ENCODE data around the gene NPY1R. TPM values are rescaled to one million over a fixed set of nuclear protein-coding genes. Genes with fewer than 3 reads are reported as not detected.

Gene NPY1R
- polyA plus RNA-seq, 1 donor (not counting 4 experiments of a cell fraction or from before 2014, with no cell fraction given): 0.13 TPM

DNA sequence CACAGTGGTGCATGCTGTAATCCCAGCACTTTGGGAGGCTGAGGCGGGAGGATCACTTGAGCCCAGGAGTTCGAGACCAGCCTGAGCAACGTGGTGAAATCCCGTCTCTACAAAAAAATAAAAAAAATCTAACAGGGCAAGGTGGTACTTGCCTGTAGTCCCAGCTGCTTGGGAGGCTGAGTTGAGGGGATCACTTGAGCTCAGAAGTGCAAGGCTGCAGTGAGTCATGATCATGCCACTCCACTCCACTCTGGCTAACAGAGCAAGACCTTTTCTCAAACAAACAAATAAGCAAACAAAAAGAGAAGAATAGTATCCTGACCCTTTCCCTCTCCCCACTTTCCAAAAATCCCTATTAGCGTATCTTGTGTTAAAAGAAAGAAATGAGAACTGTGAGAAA is 52.7 kb downstream of the NPY1R start:
- H3K4me1 ChIP-seq (ENCODE audit: control insufficient read depth, extremely low read depth, insufficient read depth, low read length): no peaks in the 10 kb centered on the region
- H3K79me2 ChIP-seq (ENCODE audit: control insufficient read depth, insufficient read depth, low read length): no peaks in the 10 kb centered on the region
- FAIRE-seq (no peak), DNase-seq (ENCODE audit: low read depth, low spot score) (no peak)
- no peaks in the 10 kb centered on the region for H4K20me1 ChIP-seq (ENCODE audit: control insufficient read depth, extremely low read depth, insufficient read depth, low read length)
- no peaks in the 10 kb centered on the region for H3K9me1 ChIP-seq (ENCODE audit: control insufficient read depth, extremely low read depth, insufficient read depth, low read length)
- H3K4me2 ChIP-seq (ENCODE audit: control insufficient read depth, extremely low read depth, insufficient read depth, low read depth, low read length): no peak overlapping the region
- H3K36me3 ChIP-seq (ENCODE audit: control insufficient read depth in 2 of 2, extremely low read depth in 1 of 2, insufficient read depth in 2 of 2, low read length in 2 of 2): no peaks in the 10 kb centered on the region
- TF ChIP-seq, protein P1, sequence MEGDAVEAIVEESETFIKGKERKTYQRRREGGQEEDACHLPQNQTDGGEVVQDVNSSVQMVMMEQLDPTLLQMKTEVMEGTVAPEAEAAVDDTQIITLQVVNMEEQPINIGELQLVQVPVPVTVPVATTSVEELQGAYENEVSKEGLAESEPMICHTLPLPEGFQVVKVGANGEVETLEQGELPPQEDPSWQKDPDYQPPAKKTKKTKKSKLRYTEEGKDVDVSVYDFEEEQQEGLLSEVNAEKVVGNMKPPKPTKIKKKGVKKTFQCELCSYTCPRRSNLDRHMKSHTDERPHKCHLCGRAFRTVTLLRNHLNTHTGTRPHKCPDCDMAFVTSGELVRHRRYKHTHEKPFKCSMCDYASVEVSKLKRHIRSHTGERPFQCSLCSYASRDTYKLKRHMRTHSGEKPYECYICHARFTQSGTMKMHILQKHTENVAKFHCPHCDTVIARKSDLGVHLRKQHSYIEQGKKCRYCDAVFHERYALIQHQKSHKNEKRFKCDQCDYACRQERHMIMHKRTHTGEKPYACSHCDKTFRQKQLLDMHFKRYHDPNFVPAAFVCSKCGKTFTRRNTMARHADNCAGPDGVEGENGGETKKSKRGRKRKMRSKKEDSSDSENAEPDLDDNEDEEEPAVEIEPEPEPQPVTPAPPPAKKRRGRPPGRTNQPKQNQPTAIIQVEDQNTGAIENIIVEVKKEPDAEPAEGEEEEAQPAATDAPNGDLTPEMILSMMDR (optimal IDR thresholded peaks at IDR 0.05 in 1 of 3, IDR thresholded peaks at IDR 0.05 in 1 of 3, conservative IDR thresholded peaks at IDR 0.05 in 1 of 3; ENCODE audit: extremely low read depth in 1 of 3, insufficient read depth in 2 of 3, low read length in 3 of 3): no peak
- TF ChIP-seq EZH2 (IDR thresholded peaks at IDR 0.05; ENCODE audit: low read length): no peak
- dilution Hi-C loops (cut with MboI; ENCODE audit: extremely low pct_ligation_motif_present, low sequenced_read_pairs): loop anchor here (5.0 kb wide), 1 partner anchor 43 kb away; no protein-coding TSS in a partner anchor
- H3K27ac ChIP-seq (ENCODE audit: control insufficient read depth, insufficient read depth, low read length): no peak overlapping the region
- H3K9ac ChIP-seq (ENCODE audit: control insufficient read depth, extremely low read depth, insufficient read depth, low read length): no peak overlapping the region
- no peak overlapping the region for H3K4me3 ChIP-seq (ENCODE audit: control insufficient read depth in 2 of 3, extremely low read depth in 1 of 3, insufficient read depth in 2 of 3, low read depth in 1 of 3, low read length in 3 of 3)
- no peak overlapping the region for H2AFZ ChIP-seq (ENCODE audit: control insufficient read depth, low read length)
- H3K27me3 ChIP-seq (ENCODE audit: control insufficient read depth, extremely low read depth, insufficient read depth, low read length): no peaks in the 10 kb centered on the region
- H3K9me3 ChIP-seq (ENCODE audit: control insufficient read depth, low read depth, low read length): no peaks in the 10 kb centered on the region

DNA sequence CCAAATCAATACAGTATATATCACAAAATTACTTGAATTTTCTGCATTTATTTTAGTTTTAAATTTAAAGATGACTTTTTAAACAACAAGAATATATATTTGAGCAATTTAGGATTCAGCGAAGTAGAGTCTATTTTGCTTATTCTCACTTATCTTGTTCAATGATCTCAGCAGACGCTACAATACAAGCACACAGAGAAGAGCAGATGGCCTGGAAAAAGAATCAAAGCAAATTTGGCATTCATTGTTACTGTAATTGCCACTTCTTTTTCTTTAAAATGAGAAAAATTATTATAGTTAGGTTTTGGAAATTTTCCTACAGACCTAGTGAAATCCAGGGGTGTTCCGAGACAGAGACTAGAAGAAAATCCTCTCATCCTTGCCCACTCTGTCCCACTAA is 57.5 kb downstream of the NPY1R start:
- no peaks in the 10 kb centered on the region for H3K27me3 ChIP-seq (ENCODE audit: control insufficient read depth, extremely low read depth, insufficient read depth, low read length)
- no peaks in the 10 kb centered on the region for H3K79me2 ChIP-seq (ENCODE audit: control insufficient read depth, insufficient read depth, low read length)
- dilution Hi-C loops (cut with MboI; ENCODE audit: extremely low pct_ligation_motif_present, low sequenced_read_pairs): loop anchor here (5.0 kb wide), 1 partner anchor 47 kb away; no protein-coding TSS in a partner anchor
- H3K9ac ChIP-seq (ENCODE audit: control insufficient read depth, extremely low read depth, insufficient read depth, low read length): no peak overlapping the region
- no peak for TF ChIP-seq EZH2 (IDR thresholded peaks at IDR 0.05; ENCODE audit: low read length)
- TF ChIP-seq, protein P1 (optimal IDR thresholded peaks at IDR 0.05 in 1 of 3, IDR thresholded peaks at IDR 0.05 in 1 of 3, conservative IDR thresholded peaks at IDR 0.05 in 1 of 3; ENCODE audit: extremely low read depth in 1 of 3, insufficient read depth in 2 of 3, low read length in 3 of 3): no peak
- no peak for DNase-seq (ENCODE audit: low read depth, low spot score)
- no peaks in the 10 kb centered on the region for H3K9me1 ChIP-seq (ENCODE audit: control insufficient read depth, extremely low read depth, insufficient read depth, low read length)
- H3K36me3 ChIP-seq (ENCODE audit: control insufficient read depth in 2 of 2, extremely low read depth in 1 of 2, insufficient read depth in 2 of 2, low read length in 2 of 2): no peaks in the 10 kb centered on the region
- H3K9me3 ChIP-seq (ENCODE audit: control insufficient read depth, low read depth, low read length): no peaks in the 10 kb centered on the region
- no peak overlapping the region for H3K4me3 ChIP-seq (ENCODE audit: control insufficient read depth in 2 of 3, extremely low read depth in 1 of 3, insufficient read depth in 2 of 3, low read depth in 1 of 3, low read length in 3 of 3)
- no peaks in the 10 kb centered on the region for H3K4me1 ChIP-seq (ENCODE audit: control insufficient read depth, extremely low read depth, insufficient read depth, low read length)
- no peak for FAIRE-seq
- H3K4me2 ChIP-seq (ENCODE audit: control insufficient read depth, extremely low read depth, insufficient read depth, low read depth, low read length): no peak overlapping the region
- no peak overlapping the region for H3K27ac ChIP-seq (ENCODE audit: control insufficient read depth, insufficient read depth, low read length)
- no peaks in the 10 kb centered on the region for H4K20me1 ChIP-seq (ENCODE audit: control insufficient read depth, extremely low read depth, insufficient read depth, low read length)
- H2AFZ ChIP-seq (ENCODE audit: control insufficient read depth, low read length): no peak overlapping the region

Other genes with a start within 250 kb of the NPY1R start
- 4.4 to 7.6 TPM (median 5.7 TPM) in 3 replicates for gene NAF1, start 165.7 kb downstream of the NPY1R start, polyA plus RNA-seq
- gene NPY5R, start 11.3 kb upstream of the NPY1R start, polyA plus RNA-seq: not detected in 3 replicates
- not detected in 3 replicates for gene TKTL2, start 141.2 kb upstream of the NPY1R start, polyA plus RNA-seq
- gene TMA16, start 162.1 kb upstream of the NPY1R start, polyA plus RNA-seq: 8.3 to 23.1 TPM (median 21.3 TPM) in 3 replicates

Measured in keratinocyte (primary cell).